8988T (cell line): Measurements from ENCODE around the gene CCDC152.
"Not testable (repeated sequence)": the region's sequence is repeated elsewhere in the genome, so short reads cannot be mapped to it uniquely, and the experiment has no call there.

Source experiments
- DNase-seq: peaks from one replicate; pipeline ENCODE4 v3.0.0; 2011

The CCDC152 gene

GRCh38 chr5:42756606-42757601 is at the start of gene CCDC152:
CCDC152 (plus strand) TSS chr5:42756818; CDS start chr5:42759122, 2,304 bp downstream.
- DNase-seq = no peak

DNA sequence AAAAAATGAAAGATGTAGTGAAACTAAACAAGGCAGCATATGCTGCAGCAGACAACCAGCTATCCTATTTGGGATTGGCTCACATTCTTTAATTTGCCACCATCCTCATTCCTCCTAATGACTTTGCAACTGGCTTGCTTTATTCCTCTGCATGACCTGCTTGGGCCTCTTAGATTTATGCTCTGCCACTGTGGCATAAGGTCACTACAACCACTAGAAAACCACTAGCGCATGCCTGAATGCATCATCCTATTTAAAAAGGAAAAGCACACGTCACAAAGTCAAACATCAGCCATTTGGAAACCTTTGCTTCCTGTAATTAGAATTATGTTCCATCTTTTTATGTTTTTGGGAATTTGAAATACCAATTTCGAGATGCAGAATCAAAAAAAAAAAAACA is 40.8 kb upstream of the CCDC152 start:
- DNase-seq = no peak

DNA sequence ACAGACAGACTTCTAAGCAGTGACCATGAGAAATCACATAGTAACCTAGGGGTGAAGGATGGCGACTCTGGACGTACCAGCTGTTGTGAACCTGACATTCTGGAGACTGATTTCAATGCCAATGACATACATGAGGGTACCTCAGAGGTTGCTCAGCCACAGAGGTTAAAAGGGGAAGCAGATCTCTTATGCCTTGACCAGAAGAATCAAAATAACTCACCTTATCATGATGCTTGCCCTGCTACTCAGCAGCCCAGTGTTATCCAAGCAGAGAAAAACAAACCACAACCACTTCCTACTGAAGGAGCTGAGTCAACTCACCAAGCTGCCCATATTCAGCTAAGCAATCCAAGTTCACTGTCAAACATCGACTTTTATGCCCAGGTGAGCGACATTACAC is 38.0 kb upstream of the CCDC152 start:
- DNase-seq = no peak

- DNase-seq = no peak
These were observed 37.6 kb upstream of the CCDC152 start for GRCh38 chr5:42719034-42719433.

DNA sequence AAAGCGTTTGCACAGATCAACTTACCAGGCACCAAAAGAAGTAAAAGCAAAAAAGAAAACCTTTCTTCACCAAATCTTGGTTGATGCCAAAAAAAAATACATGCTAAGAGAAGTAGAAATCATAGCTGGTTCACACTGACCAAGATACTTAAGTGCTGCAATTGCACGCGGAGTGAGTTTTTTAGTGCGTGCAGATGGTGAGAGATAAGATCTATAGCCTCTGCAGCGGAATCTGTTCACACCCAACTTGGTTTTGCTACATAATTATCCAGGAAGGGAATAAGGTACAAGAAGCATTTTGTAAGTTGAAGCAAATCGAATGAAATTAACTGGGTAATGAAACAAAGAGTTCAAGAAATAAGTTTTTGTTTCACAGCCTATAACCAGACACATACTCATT is 36.4 kb upstream of the CCDC152 start:
- no peak for DNase-seq

DNA sequence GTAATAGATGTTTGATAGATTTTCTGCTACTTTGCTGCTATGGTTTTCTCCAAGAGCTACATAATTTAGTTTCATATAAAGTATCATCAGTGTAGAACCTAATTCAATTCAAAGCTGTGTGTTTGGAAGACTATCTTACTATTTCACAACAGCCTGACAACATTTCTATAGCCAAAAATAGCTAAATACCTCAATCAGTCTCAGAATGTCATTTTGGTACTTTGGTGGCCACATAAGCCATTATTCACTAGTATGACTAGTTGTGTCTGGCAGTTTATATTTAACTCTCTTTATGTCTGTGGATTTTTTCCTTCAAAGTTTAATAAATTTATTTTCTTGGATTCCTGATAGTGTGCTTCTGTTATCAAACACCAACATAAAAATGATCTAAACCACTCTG is 35.1 kb upstream of the CCDC152 start:
- no peak for DNase-seq

- not testable (repeated sequence) for DNase-seq
These were observed 22.0 kb upstream of the CCDC152 start for GRCh38 chr5:42734531-42735058.

DNA sequence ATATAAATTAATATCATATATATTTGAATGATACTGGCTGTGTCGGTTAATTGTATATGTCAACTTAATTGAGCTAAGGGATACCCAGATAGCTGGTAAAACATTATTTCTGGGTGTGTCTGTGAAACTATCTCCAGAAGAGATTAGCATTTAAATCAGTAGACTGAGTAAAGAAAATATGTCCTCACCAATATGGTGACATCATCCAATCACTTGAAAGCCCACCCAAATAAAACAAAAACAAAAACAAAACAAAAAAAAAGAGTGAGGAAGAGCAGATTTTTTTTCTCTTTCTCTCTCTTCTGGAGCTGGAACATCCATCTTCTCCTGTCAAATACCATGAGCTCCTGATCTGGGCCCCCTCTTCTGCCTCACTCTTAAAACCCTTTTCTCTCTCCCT is 15.7 kb upstream of the CCDC152 start:
- DNase-seq = no peak

DNA sequence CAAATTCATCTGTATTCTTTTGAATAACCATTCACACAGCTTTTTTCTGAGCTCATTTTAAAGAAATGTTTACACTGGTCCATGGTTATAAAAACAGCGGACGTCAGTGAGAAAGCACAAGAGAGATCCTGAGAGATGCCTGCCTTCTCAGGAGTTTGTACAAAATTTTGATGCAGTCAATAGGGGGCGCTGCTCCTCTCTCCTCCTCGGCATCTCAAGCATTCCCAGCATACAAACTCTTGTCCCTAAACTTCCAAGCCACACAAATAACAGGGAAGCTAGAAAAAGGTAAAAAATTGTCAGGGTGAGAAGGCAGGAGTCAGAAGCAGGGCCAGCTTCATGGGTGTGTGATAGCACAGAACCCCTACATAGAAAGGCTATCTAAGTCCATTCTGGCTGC is 11.2 kb upstream of the CCDC152 start:
- DNase-seq = no peak

GRCh38 chr5:42745856-42746255 is 10.8 kb upstream of the CCDC152 start:
- DNase-seq = no peak

DNA sequence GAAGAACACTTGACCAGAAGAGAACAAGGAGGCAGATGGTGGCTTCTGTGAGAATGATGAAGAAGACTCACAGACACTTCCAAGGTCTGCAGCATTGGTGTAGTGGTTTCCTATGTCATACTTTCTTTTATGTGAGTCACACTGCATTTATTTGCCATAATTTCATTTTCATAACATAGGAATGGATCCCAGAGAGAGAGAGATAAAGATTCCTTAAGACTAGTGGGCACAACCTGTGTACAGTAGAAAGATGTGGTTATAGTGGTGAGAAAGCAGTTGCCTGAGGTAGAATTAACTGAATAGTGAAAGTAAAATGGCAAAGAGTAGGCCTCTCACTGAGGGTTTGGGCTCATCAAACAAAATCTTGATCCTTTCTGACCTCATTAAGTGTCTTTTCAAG is 7.6 kb upstream of the CCDC152 start:
- DNase-seq = no peak

DNA sequence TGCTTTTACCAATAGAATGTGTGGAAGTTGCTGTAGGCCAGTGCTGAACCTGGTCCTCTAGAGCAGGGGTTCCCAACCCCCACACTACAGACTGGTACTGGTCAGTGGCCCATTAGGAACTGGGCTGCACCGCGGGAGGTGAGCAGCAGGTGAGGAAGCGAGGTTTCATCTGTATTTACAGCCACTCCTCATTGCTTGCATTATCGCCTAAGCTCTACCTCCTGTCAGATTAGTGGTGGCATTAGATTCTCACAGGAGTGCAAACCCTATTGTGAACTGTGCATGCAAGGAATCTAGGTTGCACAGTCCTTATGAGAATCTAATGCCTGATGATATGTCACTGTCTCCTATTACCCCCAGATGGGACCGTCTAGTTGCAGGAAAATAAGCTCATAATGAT is 6.1 kb upstream of the CCDC152 start:
- DNase-seq = no peak

DNA sequence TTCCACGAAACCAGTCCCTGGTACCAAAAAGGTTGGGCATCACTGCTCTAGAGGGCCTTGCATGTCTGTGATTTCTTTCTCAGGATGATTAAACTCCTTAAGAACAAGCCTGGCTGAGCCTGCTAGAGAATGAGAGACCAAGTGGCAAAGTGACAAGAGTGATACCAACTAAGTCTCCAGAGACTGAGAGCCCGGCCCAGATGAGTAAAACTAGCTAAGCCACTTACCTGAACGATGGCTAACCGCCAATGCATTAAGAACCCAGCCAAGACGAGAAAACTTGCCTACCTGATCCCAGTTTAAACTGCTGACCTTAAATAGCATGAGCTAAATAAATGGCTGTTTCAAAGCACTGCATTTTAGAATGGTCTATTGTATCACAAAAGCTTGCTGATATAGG is 5.6 kb upstream of the CCDC152 start:
- DNase-seq = no peak

GRCh38 chr5:42753099-42753498 is 3.5 kb upstream of the CCDC152 start:
- DNase-seq = no peak

DNA sequence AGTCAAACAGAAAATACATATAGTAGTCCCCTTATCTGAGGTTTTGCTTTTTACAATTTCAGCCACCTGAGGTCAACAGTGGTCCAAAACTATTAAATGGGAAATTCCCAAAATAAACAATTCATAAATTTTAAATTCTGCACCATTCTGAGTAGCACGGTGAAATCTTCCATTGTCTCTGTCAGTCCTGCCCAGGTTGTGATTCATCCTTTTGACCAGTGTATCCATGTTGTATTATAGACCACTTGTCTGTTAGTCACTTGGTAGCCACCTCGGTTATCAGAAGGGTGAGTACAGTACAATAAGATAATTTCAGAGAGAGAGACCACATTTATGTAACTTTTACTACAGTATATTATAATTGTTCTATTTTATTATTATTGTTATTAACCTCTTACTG is 2.8 kb downstream of the CCDC152 start:
- no peak for DNase-seq

GRCh38 chr5:42760426-42760825 is 3.8 kb downstream of the CCDC152 start:
- no peak for DNase-seq

DNA sequence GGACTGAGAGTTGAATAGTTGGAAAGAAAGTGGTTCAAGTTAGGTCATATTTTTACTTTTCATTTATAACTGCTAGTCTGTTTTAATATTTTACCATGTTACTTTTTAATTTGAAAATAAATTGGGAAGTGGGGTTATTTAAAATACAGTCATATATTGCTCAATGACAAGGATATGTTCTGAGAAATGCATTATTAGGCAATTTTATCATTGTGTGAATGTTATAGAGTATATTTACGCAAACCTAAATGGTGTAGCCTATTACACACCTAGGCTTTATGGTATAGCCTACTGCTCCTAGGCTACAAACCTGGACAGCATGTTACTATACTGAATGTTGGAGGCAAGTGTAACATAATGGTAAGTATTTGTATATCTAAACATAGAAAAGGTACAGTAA is 5.2 kb downstream of the CCDC152 start:
- no peak for DNase-seq

DNA sequence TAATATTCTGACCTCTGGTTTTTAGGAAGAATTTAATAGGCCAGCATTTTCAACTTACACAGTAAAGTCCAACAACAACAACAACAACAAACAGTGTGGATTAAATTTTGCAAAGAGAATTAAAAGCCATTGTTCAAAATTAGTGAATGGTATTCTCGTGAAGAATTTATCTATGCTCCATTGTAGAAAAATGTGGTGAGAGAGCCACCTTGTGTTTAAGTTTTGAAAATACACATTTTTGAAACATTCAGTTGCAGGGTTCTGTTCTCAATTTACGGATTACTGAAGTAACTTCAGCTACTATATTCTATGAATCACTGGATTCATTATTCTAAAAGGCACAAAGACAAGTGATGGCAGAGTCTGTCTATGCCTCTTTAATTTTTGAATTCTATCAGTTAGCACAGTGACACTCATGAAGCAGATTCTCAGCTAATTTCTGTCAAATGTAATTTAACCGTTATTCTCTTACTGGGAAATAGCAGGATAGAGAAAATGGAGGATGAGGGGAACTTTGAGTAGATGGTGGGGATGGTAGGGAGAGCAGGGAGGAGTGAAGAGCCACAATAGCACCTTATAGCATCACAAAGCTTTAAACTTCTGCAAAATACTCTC is 11.0 kb downstream of the CCDC152 start:
- no peak for DNase-seq

- DNase-seq = no peak
These were observed 11.5 kb downstream of the CCDC152 start for GRCh38 chr5:42768106-42768504.

DNA sequence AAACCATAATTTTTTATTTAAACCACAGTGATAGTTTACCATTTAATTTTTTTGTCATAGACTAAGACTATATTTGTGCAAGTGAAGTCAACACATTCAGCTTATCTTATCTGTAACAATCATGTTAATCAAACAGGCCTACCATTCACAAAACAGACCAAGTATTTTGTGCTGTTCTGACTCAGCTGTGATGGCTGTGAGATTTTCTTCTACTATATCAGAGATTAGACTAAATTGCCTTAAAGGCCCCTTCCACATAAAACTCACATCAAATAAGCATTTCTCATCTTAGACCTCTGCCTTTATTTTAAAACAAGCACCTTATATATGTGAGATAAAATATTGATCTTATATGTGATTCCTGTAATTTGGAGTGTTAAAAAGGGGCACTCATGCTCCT is 13.4 kb downstream of the CCDC152 start:
- DNase-seq = no peak

DNA sequence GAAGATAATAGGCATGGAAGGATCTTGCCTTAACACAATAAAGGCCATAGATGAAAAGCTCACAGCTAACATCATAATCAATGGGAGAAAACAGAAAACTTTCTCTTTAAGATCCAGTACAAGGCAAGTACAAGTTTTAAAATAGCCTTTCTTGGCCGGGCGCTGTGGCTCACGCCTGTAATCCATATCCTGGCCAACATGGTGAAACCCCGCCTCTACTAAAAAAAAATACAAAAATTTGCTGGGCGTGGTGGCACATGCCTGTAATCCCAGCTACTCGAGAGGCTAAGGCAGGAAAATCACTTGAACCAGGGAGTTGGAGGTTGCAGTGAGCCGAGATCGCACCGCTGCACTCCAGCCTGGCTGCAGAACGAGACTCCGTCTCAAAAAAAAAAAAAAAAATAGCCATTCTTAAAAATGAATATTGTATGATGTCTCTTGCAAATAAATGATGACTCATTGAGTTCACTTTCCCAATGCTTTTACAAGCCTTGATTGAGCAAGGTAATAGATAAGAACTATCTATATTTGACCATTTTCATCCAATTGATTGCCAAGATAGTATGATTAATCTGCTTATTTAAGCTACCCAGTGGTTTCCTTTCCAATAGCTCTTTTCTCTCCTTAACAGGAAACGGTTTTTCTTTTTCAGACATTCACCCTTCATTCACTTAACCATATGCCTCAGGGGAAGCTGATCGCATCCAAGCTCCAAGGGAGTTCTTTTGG is 15.8 kb downstream of the CCDC152 start:
- no peak for DNase-seq

DNA sequence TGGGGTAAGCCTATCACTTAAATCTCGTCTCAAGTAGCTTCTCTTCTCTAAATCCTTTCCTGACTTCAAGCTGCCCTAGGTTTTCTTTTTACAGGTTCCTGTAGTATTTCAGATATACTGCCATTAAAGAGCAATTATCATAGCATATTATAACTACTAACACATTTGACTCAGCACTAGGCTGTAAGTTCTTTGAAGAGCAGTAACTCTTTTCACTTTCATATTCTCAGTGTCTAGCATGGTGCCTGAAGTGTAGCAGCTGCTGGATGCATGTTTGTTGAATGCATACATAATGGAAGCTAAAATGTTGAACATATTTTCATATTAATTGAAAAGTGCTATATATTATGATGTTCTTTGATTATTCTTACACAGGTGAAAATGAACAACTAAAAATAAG is 22.5 kb downstream of the CCDC152 start:
- DNase-seq = no peak

DNA sequence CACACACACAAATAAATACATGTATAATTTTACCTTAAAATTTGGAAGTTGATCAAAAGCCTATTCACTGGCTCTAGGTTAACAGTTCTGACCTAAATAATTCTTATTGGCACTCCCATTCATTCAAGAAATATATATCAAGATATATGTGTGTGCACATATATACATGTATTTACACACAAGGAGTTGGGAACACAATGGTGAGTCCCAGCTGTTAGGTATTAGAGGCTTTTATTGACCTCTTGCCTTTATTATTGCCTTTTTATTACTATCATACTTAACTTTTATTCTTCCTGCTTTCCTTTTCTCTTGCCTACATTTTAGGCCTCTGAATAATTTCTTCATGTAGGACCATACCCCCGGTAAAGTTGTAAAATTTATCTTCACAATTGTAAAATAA is 25.0 kb downstream of the CCDC152 start:
- no peak for DNase-seq
